Progenitor cell of endocrine pancreas (in vitro differentiated cells): ENCODE data around the gene STX10. TPM values are rescaled to one million over a fixed set of nuclear protein-coding genes. Genes with fewer than 3 reads are reported as not detected.
A peak's percentile ranks its signal among the peaks of the same experiment; 100 is the strongest.

Experiments used
- DNase-seq: peaks from one replicate; pipeline ENCODE4 v3.0.0; 2021; ENCODE audit warnings: low spot score; ENCODE audit not compliant: unreplicated experiment
- H3K27ac Mint-ChIP-seq: 2 replicates; pipeline ENCODE4 v1.8.0; 2021; ENCODE audit warnings: mild to moderate bottlenecking, moderate library complexity, mixed read lengths
- H3K27me3 Mint-ChIP-seq: 2 replicates; pipeline ENCODE4 v1.8.0; 2021; ENCODE audit warnings: mixed read lengths
- H3K36me3 Mint-ChIP-seq: 2 replicates; pipeline ENCODE4 v1.8.0; 2022; ENCODE audit warnings: mixed read lengths; ENCODE audit not compliant: insufficient read depth
- H3K4me1 Mint-ChIP-seq: 2 replicates; pipeline ENCODE4 v1.8.0; 2021; ENCODE audit warnings: low read depth, mixed read lengths
- H3K4me3 Mint-ChIP-seq: 2 replicates; pipeline ENCODE4 v1.8.0; 2021; ENCODE audit warnings: low read depth, mild to moderate bottlenecking, moderate library complexity, mixed read lengths
- H3K9me3 Mint-ChIP-seq: 2 replicates; pipeline ENCODE4 v1.8.0; 2021; ENCODE audit warnings: low read depth, mixed read lengths
- total RNA-seq: library from RNA; stranded (reverse); gene quantifications from 2 replicates; pipeline ENCODE4 v1.2.1, GENCODE V29; 2021
- TF ChIP-seq, protein P1 (sequence below): fragments of 200-600 bp; sonication (generic); IDR thresholded peaks from one replicate; pipeline ENCODE4 v1.5.0; 2021; ENCODE audit warnings: antibody characterized with exemption, mild to moderate bottlenecking; ENCODE audit not compliant: unreplicated experiment

Gene STX10
- total RNA-seq, 1 donor from 2014 or later = 49.2 TPM

DNA sequence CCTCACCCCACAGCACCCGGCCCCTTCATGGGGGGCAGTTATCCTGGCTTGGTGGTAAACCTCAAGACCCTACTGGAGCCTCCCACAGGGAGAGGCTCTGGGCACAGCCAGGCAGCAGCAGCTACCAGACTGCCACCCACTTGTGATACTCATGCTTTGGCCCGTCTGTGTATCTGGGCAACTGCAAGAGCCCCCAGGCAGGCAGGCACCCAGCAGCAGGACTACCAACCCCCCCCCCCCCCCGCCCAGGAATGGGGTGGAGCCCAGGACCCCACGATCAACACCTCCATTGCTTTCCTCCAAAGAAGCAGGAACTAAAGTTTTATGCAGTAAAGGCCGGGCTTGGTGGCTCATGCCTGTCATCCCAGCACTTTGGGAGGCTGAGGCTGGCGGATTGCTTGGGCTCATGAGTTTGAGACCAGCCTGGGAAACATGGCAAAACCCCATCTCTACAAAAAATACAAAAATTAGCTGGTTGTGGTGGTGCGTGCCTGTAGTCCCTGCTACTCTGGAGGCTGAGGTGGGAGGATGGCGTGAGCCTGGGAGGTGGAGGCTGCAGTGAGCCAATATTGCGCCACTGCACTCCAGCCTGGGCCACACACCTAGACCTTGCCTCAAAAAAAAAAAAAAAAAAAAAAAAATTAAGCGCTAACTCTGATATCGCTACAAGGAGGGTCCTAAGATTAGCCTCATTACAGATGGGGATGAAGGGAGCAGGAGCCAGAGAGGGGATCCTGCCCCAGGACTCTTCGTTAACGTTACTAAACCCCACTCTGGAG is 46.4 kb downstream of the STX10 start:
- Mint-ChIP-seq H3K36me3 (peaks cover 2% of the 10 kb centered on the region), H3K4me1 (no peaks in the 10 kb centered on the region), H3K27ac (no peak overlapping the region), H3K9me3 (no peaks in the 10 kb centered on the region), H3K27me3 (peaks cover 20% of the 10 kb centered on the region), H3K4me3 (no peak overlapping the region)
- DNase-seq = no peak
- TF ChIP-seq, protein P1, sequence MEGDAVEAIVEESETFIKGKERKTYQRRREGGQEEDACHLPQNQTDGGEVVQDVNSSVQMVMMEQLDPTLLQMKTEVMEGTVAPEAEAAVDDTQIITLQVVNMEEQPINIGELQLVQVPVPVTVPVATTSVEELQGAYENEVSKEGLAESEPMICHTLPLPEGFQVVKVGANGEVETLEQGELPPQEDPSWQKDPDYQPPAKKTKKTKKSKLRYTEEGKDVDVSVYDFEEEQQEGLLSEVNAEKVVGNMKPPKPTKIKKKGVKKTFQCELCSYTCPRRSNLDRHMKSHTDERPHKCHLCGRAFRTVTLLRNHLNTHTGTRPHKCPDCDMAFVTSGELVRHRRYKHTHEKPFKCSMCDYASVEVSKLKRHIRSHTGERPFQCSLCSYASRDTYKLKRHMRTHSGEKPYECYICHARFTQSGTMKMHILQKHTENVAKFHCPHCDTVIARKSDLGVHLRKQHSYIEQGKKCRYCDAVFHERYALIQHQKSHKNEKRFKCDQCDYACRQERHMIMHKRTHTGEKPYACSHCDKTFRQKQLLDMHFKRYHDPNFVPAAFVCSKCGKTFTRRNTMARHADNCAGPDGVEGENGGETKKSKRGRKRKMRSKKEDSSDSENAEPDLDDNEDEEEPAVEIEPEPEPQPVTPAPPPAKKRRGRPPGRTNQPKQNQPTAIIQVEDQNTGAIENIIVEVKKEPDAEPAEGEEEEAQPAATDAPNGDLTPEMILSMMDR = no peak

DNA sequence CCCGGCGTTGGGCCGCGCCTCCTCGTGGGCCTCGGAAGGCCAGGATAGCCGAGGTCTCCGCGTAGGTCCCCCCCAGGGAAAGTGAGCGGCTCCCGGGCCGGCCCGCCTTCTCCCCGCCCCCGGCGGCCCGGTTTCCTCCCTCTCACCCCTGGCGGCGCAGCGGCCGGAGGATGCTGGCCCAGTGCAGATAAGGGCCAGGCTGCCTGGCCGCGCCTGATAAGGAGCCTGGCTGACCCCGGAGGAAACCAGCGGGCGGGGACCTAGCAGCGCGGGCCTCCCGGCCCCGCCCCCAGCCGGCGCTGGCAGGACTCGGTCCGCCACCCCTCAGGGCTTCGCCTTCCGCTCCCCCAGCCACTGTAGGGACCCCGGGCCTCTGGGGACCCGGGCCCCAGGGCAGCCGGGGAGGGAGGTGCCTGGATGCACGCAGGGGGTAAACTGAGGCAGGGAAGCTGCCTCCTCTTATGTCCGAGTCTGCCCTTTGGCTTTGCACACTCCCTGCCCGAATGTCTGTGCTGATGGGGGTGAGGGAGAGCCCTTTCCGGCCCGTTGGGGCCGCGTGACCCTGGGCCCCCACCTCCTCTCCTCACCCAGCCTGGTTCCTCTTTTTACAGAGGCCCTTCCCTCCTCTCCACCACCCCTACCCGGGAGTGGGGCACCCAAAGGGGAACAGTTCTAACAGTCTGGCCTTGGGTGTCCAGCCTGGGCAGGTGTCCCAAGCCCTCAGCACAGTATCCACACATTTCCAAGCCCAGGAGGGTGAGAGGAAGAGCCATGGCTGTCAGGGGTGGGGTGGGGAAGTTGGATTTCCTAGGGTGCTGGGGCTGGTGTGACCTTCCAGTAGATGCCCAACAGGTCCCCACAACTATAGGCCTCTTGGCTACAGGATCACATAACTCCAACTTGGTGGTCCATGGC is 47.3 kb downstream of the STX10 start, which contains the start of gene LYL1:
LYL1 (minus strand) TSS at position 193 of the 915 bp plus-strand sequence. CDS start 1,687 bp downstream, outside the sequence.
- no peak within 1 kb of the TSS for H3K4me3 Mint-ChIP-seq

DNA sequence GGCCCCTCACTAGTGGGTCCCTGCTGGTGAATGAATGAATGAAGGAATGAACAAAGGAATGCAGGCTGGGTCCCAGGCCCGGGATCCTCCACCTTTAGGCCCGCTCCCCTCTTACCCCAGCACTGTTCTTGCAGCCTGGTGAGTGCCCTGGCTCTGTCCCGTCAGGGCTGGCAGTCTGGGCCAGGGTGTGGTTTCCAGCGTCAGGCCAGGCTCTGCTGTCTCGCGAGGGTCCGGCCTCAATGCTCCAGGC is 47.8 kb downstream of the STX10 start:
- H3K27me3 Mint-ChIP-seq = peaks cover 32% of the 10 kb centered on the region
- H3K4me1 Mint-ChIP-seq = no peaks in the 10 kb centered on the region
- no peaks in the 10 kb centered on the region for H3K9me3 Mint-ChIP-seq
- no peak overlapping the region for H3K4me3 Mint-ChIP-seq
- no peak for DNase-seq
- H3K36me3 Mint-ChIP-seq = peaks cover under 1% of the 10 kb centered on the region
- H3K27ac Mint-ChIP-seq = no peak overlapping the region
- TF ChIP-seq, protein P1 = no peak

More for the DNA sequence above, 47.3 kb downstream of the STX10 start, which contains the start of gene LYL1:
- Mint-ChIP-seq H3K9me3 (no peaks in the 10 kb centered on the region), H3K4me1 (no peaks in the 10 kb centered on the region), H3K27me3 (peaks cover 29% of the 10 kb centered on the region), H3K27ac (no peak within 1 kb of the TSS), H3K36me3 (peaks cover 2% of the 10 kb centered on the region)
- peak; percentile 46 for DNase-seq
- TF ChIP-seq, protein P1 = no peak

DNA sequence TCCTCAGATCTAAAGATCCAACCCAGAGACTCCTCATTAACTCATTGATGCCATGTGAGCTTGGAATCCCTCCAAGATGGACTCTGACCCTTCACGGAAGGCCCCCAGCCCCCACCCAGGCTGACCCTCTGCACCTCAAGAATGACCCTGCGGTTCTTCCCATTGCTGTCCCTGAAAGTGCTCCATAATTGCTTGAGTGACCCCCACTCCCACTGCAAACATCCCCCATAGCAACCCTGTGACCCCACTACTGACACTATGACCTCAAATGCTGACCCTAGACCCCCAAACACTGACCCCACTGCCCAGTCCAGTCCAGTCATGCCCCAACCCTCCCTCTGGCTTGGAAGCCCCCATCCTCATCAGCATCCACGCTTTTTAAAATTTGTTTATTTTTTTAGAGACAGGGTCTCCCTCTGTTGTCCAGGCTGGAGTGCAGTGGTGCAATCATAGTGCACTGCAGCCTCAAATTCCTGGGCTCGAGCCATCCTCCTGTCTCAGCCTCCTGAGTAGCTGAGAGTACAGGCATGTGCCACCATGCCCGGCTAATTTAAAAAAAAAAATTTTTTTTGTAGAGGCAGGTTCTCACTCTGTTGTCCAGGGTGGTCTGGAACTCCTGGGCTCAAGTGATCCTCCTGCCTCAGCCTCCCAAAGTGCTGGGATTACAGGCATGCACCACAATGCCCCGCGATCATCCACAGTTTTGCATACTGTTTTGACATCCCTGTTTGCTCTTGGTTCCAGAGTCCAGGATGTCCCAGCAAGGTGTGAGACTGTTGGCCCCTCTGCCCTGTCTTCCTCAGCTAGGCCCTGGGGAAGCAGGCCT is 48.4 kb downstream of the STX10 start:
- H3K36me3 Mint-ChIP-seq = no peaks in the 10 kb centered on the region
- TF ChIP-seq, protein P1 = no peak
- H3K4me1 Mint-ChIP-seq = no peaks in the 10 kb centered on the region
- H3K4me3 Mint-ChIP-seq = no peak overlapping the region
- no peak for DNase-seq
- no peak overlapping the region for H3K27ac Mint-ChIP-seq
- no peaks in the 10 kb centered on the region for H3K9me3 Mint-ChIP-seq
- H3K27me3 Mint-ChIP-seq = peaks cover 38% of the 10 kb centered on the region
